SK-N-SH (cell line): ENCODE results near the gene ITFG2. TPM values are rescaled to one million over a fixed set of nuclear protein-coding genes. Genes with fewer than 3 reads are reported as not detected.

Experiments
- CTCF ChIA-PET: fragments of 300-600, 350-600 bp; formaldehyde crosslinking; extraction: SDS; loops from one replicate; lab custom pipeline; 2021; lab: Yijun Ruan, JAX
- POLR2A ChIA-PET: fragments of 350-600 bp; sonication (Branson Sonifier 250); formaldehyde crosslinking; extraction: SDS; loops from one replicate; lab custom pipeline; 2020; ENCODE audit warnings: antibody characterized with exemption, inconsistent platforms; lab: Yijun Ruan, JAX
- DNase-seq: peaks from one replicate; pipeline ENCODE4 v3.0.0; 2012
- H2AFZ ChIP-seq: fragments of 200-600 bp; sonication (generic); 2 replicates; pipeline ENCODE4 v1.8.1; 2016; ENCODE audit warnings: antibody characterized with exemption, mild to moderate bottlenecking, low read depth
- H3F3A ChIP-seq: fragments of 200-600 bp; sonication (generic); replicated peaks from 2 replicates; pipeline ENCODE3; 2016; ENCODE audit warnings: antibody characterized with exemption, mild to moderate bottlenecking; ENCODE audit not compliant: insufficient read depth
- H3K27ac ChIP-seq, 2 experiments: fragments of 200-500 bp in 1 of 2; fragments of 200-600 bp in 1 of 2; sonication (Bioruptor generic) in 1 of 2; sonication (generic), shearing (Covaris generic) in 1 of 2; 2 replicates each; pipeline versions ENCODE4 v1.5.1 to v1.6.1; 2014 to 2016; ENCODE audit warnings: low read depth in 2 of 2, inconsistent platforms in 1 of 2, low read length in 1 of 2, mild to moderate bottlenecking in 1 of 2, mixed read lengths in 1 of 2
- H3K27me3 ChIP-seq: fragments of 200-600 bp; sonication (generic), shearing (Covaris generic); 2 replicates; pipeline ENCODE4 v1.6.1; 2016; ENCODE audit warnings: mixed run types; ENCODE audit not compliant: insufficient read depth
- H3K36me3 ChIP-seq, 2 experiments: fragments of 200-500 bp in 1 of 2; fragments of 200-600 bp in 1 of 2; sonication (Bioruptor generic) in 1 of 2; sonication (generic) in 1 of 2; replicated peaks in 1 of 2; 2 replicates each; pipeline versions ENCODE3 to v1.5.1; 2014 to 2016; ENCODE audit warnings: low read length in 1 of 2, mild to moderate bottlenecking in 1 of 2; ENCODE audit not compliant: insufficient read depth in 2 of 2, control insufficient read depth in 1 of 2
- H3K4me1 ChIP-seq, 2 experiments: fragments of 200-500 bp in 1 of 2; fragments of 200-600 bp in 1 of 2; sonication (Bioruptor generic) in 1 of 2; sonication (generic), shearing (Covaris generic) in 1 of 2; 2 replicates each; pipeline versions ENCODE4 v1.5.1 to v1.6.1; 2014 to 2016; ENCODE audit warnings: low read depth in 1 of 2, low read length in 1 of 2, mixed run types in 1 of 2; ENCODE audit not compliant: insufficient read depth in 2 of 2, control insufficient read depth in 1 of 2
- H3K4me2 ChIP-seq: fragments of 200-600 bp; sonication (generic), shearing (Covaris generic); 2 replicates; pipeline ENCODE4 v1.6.1; 2017; ENCODE audit warnings: mixed run types
- H3K4me3 ChIP-seq, 2 experiments: fragments of 200-500 bp in 1 of 2; fragments of 200-600 bp in 1 of 2; sonication (Bioruptor generic) in 1 of 2; sonication (generic), shearing (Covaris generic) in 1 of 2; 2 replicates each; pipeline versions ENCODE4 v1.5.1 to v1.8.1; 2014 to 2016; ENCODE audit warnings: low read depth in 2 of 2, inconsistent platforms in 1 of 2, low read length in 1 of 2, mild to moderate bottlenecking in 1 of 2, mixed read lengths in 1 of 2, moderate library complexity in 1 of 2
- H3K79me2 ChIP-seq: fragments of 200-600 bp; sonication (generic); 2 replicates; pipeline ENCODE4 v1.8.1; 2017; ENCODE audit warnings: mild to moderate bottlenecking; ENCODE audit not compliant: insufficient read depth
- H3K9ac ChIP-seq: fragments of 200-600 bp; sonication (generic); 2 replicates; pipeline ENCODE4 v1.6.1; 2017; ENCODE audit warnings: mixed run types
- H3K9me2 ChIP-seq: fragments of 200-600 bp; sonication (generic); 2 replicates; pipeline ENCODE4 v1.6.1; 2017; ENCODE audit warnings: mixed run types
- H3K9me3 ChIP-seq: fragments of 200-600 bp; sonication (generic); 2 replicates; pipeline ENCODE4 v1.6.1; 2017; ENCODE audit warnings: mixed run types, mild to moderate bottlenecking, moderate library complexity
- H4K20me1 ChIP-seq: fragments of 200-600 bp; sonication (generic); 2 replicates; pipeline ENCODE4 v1.6.1; 2017; ENCODE audit warnings: mild to moderate bottlenecking, mixed run types; ENCODE audit not compliant: insufficient read depth
- ELF1 ChIP-seq: IDR thresholded peaks from 2 replicates; pipeline ENCODE4 v1.4.0; 2012
- GABPA ChIP-seq: IDR thresholded peaks from 2 replicates; pipeline ENCODE4 v1.4.0; 2012; ENCODE audit warnings: low read depth, mild to moderate bottlenecking
- GATA2 ChIP-seq: sonication (generic); formaldehyde crosslinking; IDR thresholded peaks from 2 replicates; pipeline ENCODE4 v1.5.0; 2020; ENCODE audit warnings: mild to moderate bottlenecking, missing genetic modification reagents
- MAX ChIP-seq: IDR thresholded peaks from 2 replicates; pipeline ENCODE4 v1.4.0; 2012; ENCODE audit warnings: low read depth
- MXI1 ChIP-seq: IDR thresholded peaks from 2 replicates; pipeline ENCODE4 v1.6.1; 2012; ENCODE audit warnings: mild to moderate bottlenecking, low read depth, low read length, improper control_type of control experiment
- REST ChIP-seq: IDR thresholded peaks from 2 replicates; pipeline ENCODE4 v1.6.1; 2012; ENCODE audit warnings: mild to moderate bottlenecking, low read depth, low read length, moderate library complexity
- RFX5 ChIP-seq: IDR thresholded peaks from 2 replicates; pipeline ENCODE4 v1.6.1; 2012; ENCODE audit warnings: mild to moderate bottlenecking, improper control_type of control experiment, low read length
- RXRA ChIP-seq: IDR thresholded peaks from 2 replicates; pipeline ENCODE4 v1.4.0; 2012; ENCODE audit warnings: low read depth, mild to moderate bottlenecking, borderline replicate concordance
- TAF1 ChIP-seq: IDR thresholded peaks from 2 replicates; pipeline ENCODE4 v1.6.1; 2012; ENCODE audit warnings: low read depth, mild to moderate bottlenecking, low read length, moderate library complexity, borderline replicate concordance
- ZBTB33 ChIP-seq: IDR thresholded peaks from 2 replicates; pipeline ENCODE4 v1.4.0; 2012; ENCODE audit warnings: low read depth, borderline replicate concordance
- WGBS: methylation state at CpG from one replicate; pipeline ENCODE4 v1.1.6; 2017; ENCODE audit warnings: low lambda C conversion rate; 5-methylcytosine and 5-hydroxymethylcytosine counted together
- polyA plus RNA-seq, 3 experiments: library from polyadenylated mRNA; depleted of rRNA; stranded (reverse); fragments of >200 nt; gene quantifications; 2 replicates each; pipeline ENCODE4 v1.2.3, GENCODE V29; 2012

Gene ITFG2
- polyA plus RNA-seq, 1 of the 3 experiments (the other 2 are of a cell fraction), result 27.2 TPM

DNA sequence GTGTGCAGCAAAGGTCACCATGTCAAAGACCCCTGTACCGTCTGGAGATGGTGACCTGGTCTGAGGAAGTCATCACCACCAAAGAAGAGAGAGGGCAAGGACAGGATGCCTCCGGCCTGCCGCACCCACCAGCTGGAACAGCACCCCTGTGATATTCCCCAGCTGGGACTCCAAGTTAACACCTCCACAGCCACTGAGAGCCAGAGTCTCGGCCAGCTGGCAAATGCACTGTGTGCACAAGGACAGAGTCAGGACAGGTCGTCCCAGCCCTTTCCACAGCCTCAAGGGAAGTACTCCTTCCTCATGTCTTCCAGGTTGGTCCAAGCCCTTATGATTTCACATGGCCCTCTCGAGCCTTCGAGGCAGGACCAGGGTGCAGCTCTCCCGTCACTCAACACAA lies 37.0 kb upstream of the ITFG2 start:
- ChIA-PET POLR2A (no interaction called here), CTCF (interaction anchor here (1.2 kb wide), 1 partner anchor 9 kb away, joined by 3 read pairs; no protein-coding TSS in a partner anchor)
- Histone ChIP-seq H2AFZ (no peak overlapping the region), H3K4me1 (no peaks in the 10 kb centered on the region), H3K27me3 (peaks cover 9% of the 10 kb centered on the region; the same call in 1 of the 2 replicates), H3K36me3 (no peaks in the 10 kb centered on the region), H3K27ac (no peak overlapping the region), H3F3A (no peaks in the 10 kb centered on the region), H3K79me2 (no peaks in the 10 kb centered on the region), H3K4me2 (no peak overlapping the region), H3K9me3 (no peaks in the 10 kb centered on the region), H4K20me1 (no peaks in the 10 kb centered on the region), H3K4me3 (no peak overlapping the region), H3K9me2 (no peaks in the 10 kb centered on the region), H3K9ac (no peak overlapping the region)
- 37% methylated on average over 5 of the region's 8 CpGs for WGBS
- no peak for TF ChIP-seq RXRA
- DNase-seq, result no peak

- H3K27me3 ChIP-seq, result peaks cover 9% of the 10 kb centered on the region; the same call in 1 of the 2 replicates
- no peak overlapping the region for H3K4me3 ChIP-seq
- WGBS, result 82% methylated on average over 20 of the region's 20 CpGs
- H3K79me2 ChIP-seq, result no peaks in the 10 kb centered on the region
- no peaks in the 10 kb centered on the region for H3K9me3 ChIP-seq
- H2AFZ ChIP-seq, result no peak overlapping the region
- CTCF ChIA-PET, result interaction anchor here (1.2 to 3.2 kb wide), 3 partner anchors 8 to 36 kb away, joined by 3 to 10 read pairs (median 3); no protein-coding TSS in a partner anchor
- no peaks in the 10 kb centered on the region for H3K4me1 ChIP-seq
- H3F3A ChIP-seq, result no peaks in the 10 kb centered on the region
- TF ChIP-seq REST (no peak), GABPA (no peak), ZBTB33 (no peak), RFX5 (no peak), MAX (no peak), MXI1 (no peak), ELF1 (no peak), TAF1 (no peak), GATA2 (CRISPR knock-in tag) (no peak)
- no peak overlapping the region for H3K4me2 ChIP-seq
- H3K9me2 ChIP-seq, result no peaks in the 10 kb centered on the region
- no peak overlapping the region for H3K9ac ChIP-seq
- no peaks in the 10 kb centered on the region for H4K20me1 ChIP-seq
- POLR2A ChIA-PET, result no interaction called here
- no peak overlapping the region for H3K27ac ChIP-seq
- no peaks in the 10 kb centered on the region for H3K36me3 ChIP-seq
- no peak for DNase-seq
These were observed 36.2 kb upstream of the ITFG2 start for GRCh38 chr12:2776129-2776806.
